Liver (tissue), 3 donors: Measurements from ENCODE around the gene SFTA2.

Experiments
- JUND ChIP-seq, 2 donors: IDR thresholded peaks; 2 replicates each; pipeline ENCODE4 v1.6.1; 2016; ENCODE audit warnings: antibody characterized with exemption in 2 of 2
- SP1 ChIP-seq: IDR thresholded peaks from 2 replicates; pipeline ENCODE4 v1.6.1; 2018; ENCODE audit warnings: antibody characterized with exemption, mild to moderate bottlenecking
- TAF1 ChIP-seq: conservative IDR thresholded peaks from 2 replicates; pipeline ENCODE4 v1.6.1; 2016; ENCODE audit warnings: antibody characterized with exemption, mild to moderate bottlenecking
- YY1 ChIP-seq: IDR thresholded peaks from 2 replicates; pipeline ENCODE4 v1.6.1; 2016; ENCODE audit warnings: antibody characterized with exemption, mild to moderate bottlenecking
- TF ChIP-seq, protein P1 (sequence below): IDR thresholded peaks from 2 replicates; pipeline ENCODE4 v1.6.1; 2016; ENCODE audit warnings: antibody characterized with exemption
- TF ChIP-seq, protein P2 (sequence below): IDR thresholded peaks from 2 replicates; pipeline ENCODE4 v1.6.1; 2016; ENCODE audit warnings: antibody characterized with exemption
- TF ChIP-seq, protein P3 (sequence below): fragments of 150-350 bp; IDR thresholded peaks from 2 replicates; pipeline ENCODE4 v1.5.1; 2017; ENCODE audit warnings: improper control_type of control experiment, low read depth, low read length; ENCODE audit not compliant: missing input control
- donor health status: healthy.
- donor health status: healthy.

DNA sequence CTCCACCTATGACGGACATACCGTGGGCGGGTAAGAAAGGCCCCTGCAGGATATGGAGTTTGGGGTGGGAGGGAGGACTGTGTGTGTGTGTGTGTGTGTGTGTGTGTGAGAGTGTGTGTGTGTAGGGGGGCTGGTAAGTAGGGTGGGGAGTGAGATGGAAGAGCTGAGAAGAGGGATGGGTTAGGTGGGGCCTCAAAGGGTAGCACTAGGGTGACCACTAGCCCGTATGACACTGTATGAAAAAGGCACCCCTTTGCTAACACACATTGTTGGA is 40.6 kb downstream of the SFTA2 start:
- TF ChIP-seq, protein P1, sequence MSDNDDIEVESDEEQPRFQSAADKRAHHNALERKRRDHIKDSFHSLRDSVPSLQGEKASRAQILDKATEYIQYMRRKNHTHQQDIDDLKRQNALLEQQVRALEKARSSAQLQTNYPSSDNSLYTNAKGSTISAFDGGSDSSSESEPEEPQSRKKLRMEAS = no peak
- TF ChIP-seq TAF1 = no peak
- TF ChIP-seq, protein P2, sequence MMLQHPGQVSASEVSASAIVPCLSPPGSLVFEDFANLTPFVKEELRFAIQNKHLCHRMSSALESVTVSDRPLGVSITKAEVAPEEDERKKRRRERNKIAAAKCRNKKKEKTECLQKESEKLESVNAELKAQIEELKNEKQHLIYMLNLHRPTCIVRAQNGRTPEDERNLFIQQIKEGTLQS = no peak
- TF ChIP-seq, protein P3, sequence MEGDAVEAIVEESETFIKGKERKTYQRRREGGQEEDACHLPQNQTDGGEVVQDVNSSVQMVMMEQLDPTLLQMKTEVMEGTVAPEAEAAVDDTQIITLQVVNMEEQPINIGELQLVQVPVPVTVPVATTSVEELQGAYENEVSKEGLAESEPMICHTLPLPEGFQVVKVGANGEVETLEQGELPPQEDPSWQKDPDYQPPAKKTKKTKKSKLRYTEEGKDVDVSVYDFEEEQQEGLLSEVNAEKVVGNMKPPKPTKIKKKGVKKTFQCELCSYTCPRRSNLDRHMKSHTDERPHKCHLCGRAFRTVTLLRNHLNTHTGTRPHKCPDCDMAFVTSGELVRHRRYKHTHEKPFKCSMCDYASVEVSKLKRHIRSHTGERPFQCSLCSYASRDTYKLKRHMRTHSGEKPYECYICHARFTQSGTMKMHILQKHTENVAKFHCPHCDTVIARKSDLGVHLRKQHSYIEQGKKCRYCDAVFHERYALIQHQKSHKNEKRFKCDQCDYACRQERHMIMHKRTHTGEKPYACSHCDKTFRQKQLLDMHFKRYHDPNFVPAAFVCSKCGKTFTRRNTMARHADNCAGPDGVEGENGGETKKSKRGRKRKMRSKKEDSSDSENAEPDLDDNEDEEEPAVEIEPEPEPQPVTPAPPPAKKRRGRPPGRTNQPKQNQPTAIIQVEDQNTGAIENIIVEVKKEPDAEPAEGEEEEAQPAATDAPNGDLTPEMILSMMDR = no peak
- no peak for TF ChIP-seq YY1
- no peak for TF ChIP-seq SP1
- TF ChIP-seq JUND (IDR thresholded peaks at IDR 0.05) = no peak
